ENCODE data around the gene PTPRH. TPM values are rescaled to one million over a fixed set of nuclear protein-coding genes. Genes with fewer than 3 reads are reported as not detected.

Gene PTPRH
- total RNA-seq, 6 experiments from 2014 or later: 0.45 to 1.0 (median 0.59) TPM

- DNase-seq: peak; percentile 48
- peak overlapping the region; percentile 12; the same call in 1 of the 2 replicates for H3K4me3 Mint-ChIP-seq
- no peak for TF ChIP-seq CTCF (IDR thresholded peaks at IDR 0.05)
- H3K27ac Mint-ChIP-seq: peak overlapping the region; percentile 19; the same call in 1 of the 2 replicates
- H3K4me1 Mint-ChIP-seq (ENCODE audit: low read depth): peaks cover 7% of the 10 kb centered on the region; the same call in 1 of the 2 replicates
- peaks cover 33% of the 10 kb centered on the region for H3K27me3 Mint-ChIP-seq (ENCODE audit: insufficient read depth)
- no peaks in the 10 kb centered on the region for H3K36me3 Mint-ChIP-seq (ENCODE audit: low read depth)
- H3K9me3 Mint-ChIP-seq: no peaks in the 10 kb centered on the region
Measured at GRCh38 chr19:55131421-55131820, 77.9 kb downstream of the PTPRH start.

Small RNAs within 50 kb of the gene (microRNA-seq; reads per million reads assigned to microRNA genes)
- gene MIR6802: not detected
- gene MIR6803: 10.8 reads per million, percentile 12 among the genes with 10 or more reads in this experiment
- gene MIR6804: 9.3 reads per million, percentile 7 among the genes with 10 or more reads in this experiment

Other genes starting within 250 kb of the PTPRH start
- under 1 TPM in 1 of 6 experiments, not detected in 5; 0.26 TPM for gene NLRP2, start 243.1 kb downstream of the PTPRH start, total RNA-seq (2021; fragmentation: NEBNext Ultra II Directional; extraction: Animal tissue kit (Norgen Biotek cat#: 25700))
- not detected for gene GP6, start 171.2 kb downstream of the PTPRH start, total RNA-seq (2021; fragmentation: NEBNext Ultra II Directional; extraction: Animal tissue kit (Norgen Biotek cat#: 25700))
- 1 to 10 TPM; 2.4 to 3.3 (median 2.8) TPM for gene RDH13, start 146.4 kb downstream of the PTPRH start, total RNA-seq (2021; fragmentation: NEBNext Ultra II Directional; extraction: Animal tissue kit (Norgen Biotek cat#: 25700))
- under 1 TPM in 5 of 6 experiments, not detected in 1; 0.55 to 0.94 (median 0.64) TPM for gene EPS8L1, start 133.6 kb downstream of the PTPRH start, total RNA-seq (2021; fragmentation: NEBNext Ultra II Directional; extraction: Animal tissue kit (Norgen Biotek cat#: 25700))
- gene PPP1R12C, start 91.9 kb downstream of the PTPRH start, total RNA-seq (2021; fragmentation: NEBNext Ultra II Directional; extraction: Animal tissue kit (Norgen Biotek cat#: 25700)): 10 to 100 TPM; 82.7 to 96.0 (median 91.9) TPM
- gene TNNT1, start 60.3 kb downstream of the PTPRH start, total RNA-seq (2021; fragmentation: NEBNext Ultra II Directional; extraction: Animal tissue kit (Norgen Biotek cat#: 25700)): 1 to 10 TPM; 4.1 to 8.8 (median 7.3) TPM
- gene TNNI3, start 51.8 kb downstream of the PTPRH start, total RNA-seq (2021; fragmentation: NEBNext Ultra II Directional; extraction: Animal tissue kit (Norgen Biotek cat#: 25700)): not detected
- 1 to 10 TPM in 1 of 6 experiments, under 1 TPM in 5; 0.20 to 1.1 (median 0.72) TPM for gene DNAAF3, start 42.9 kb downstream of the PTPRH start, total RNA-seq (2021; fragmentation: NEBNext Ultra II Directional; extraction: Animal tissue kit (Norgen Biotek cat#: 25700))
- 1 to 10 TPM in 1 of 6 experiments, under 1 TPM in 2, not detected in 3; 0.09 to 1.2 (median 0.38) TPM for gene SYT5, start 29.2 kb downstream of the PTPRH start, total RNA-seq (2021; fragmentation: NEBNext Ultra II Directional; extraction: Animal tissue kit (Norgen Biotek cat#: 25700))
- gene TMEM86B, start 19.3 kb upstream of the PTPRH start, total RNA-seq (2021; fragmentation: NEBNext Ultra II Directional; extraction: Animal tissue kit (Norgen Biotek cat#: 25700)): 1 to 10 TPM; 1.8 to 2.7 (median 2.0) TPM
- 10 to 100 TPM; 85.8 to 93.7 (median 88.9) TPM for gene PPP6R1, start 49.5 kb upstream of the PTPRH start, total RNA-seq (2021; fragmentation: NEBNext Ultra II Directional; extraction: Animal tissue kit (Norgen Biotek cat#: 25700))
- gene HSPBP1, start 70.6 kb upstream of the PTPRH start, total RNA-seq (2021; fragmentation: NEBNext Ultra II Directional; extraction: Animal tissue kit (Norgen Biotek cat#: 25700)): 10 to 100 TPM; 37.5 to 43.1 (median 42.5) TPM
- 10 to 100 TPM; 10.9 to 12.0 (median 11.3) TPM for gene BRSK1, start 74.5 kb upstream of the PTPRH start, total RNA-seq (2021; fragmentation: NEBNext Ultra II Directional; extraction: Animal tissue kit (Norgen Biotek cat#: 25700))
- not detected for gene TMEM150B, start 115.8 kb upstream of the PTPRH start, total RNA-seq (2021; fragmentation: NEBNext Ultra II Directional; extraction: Animal tissue kit (Norgen Biotek cat#: 25700))
- 1 to 10 TPM; 3.8 to 6.2 (median 4.4) TPM for gene KMT5C, start 130.4 kb upstream of the PTPRH start, total RNA-seq (2021; fragmentation: NEBNext Ultra II Directional; extraction: Animal tissue kit (Norgen Biotek cat#: 25700))
- gene COX6B2, start 145.2 kb upstream of the PTPRH start, total RNA-seq (2021; fragmentation: NEBNext Ultra II Directional; extraction: Animal tissue kit (Norgen Biotek cat#: 25700)): not detected
- under 1 TPM in 1 of 6 experiments, not detected in 5; 0.05 TPM for gene GARIN5B, start 153.8 kb upstream of the PTPRH start, total RNA-seq (2021; fragmentation: NEBNext Ultra II Directional; extraction: Animal tissue kit (Norgen Biotek cat#: 25700))
- gene IL11, start 161.0 kb upstream of the PTPRH start, total RNA-seq (2021; fragmentation: NEBNext Ultra II Directional; extraction: Animal tissue kit (Norgen Biotek cat#: 25700)): 10 to 100 TPM; 22.2 to 43.4 (median 36.1) TPM
- 1 to 10 TPM in 1 of 6 experiments, under 1 TPM in 2, not detected in 3; 0.33 to 1.1 (median 0.61) TPM for gene TMEM190, start 167.3 kb upstream of the PTPRH start, total RNA-seq (2021; fragmentation: NEBNext Ultra II Directional; extraction: Animal tissue kit (Norgen Biotek cat#: 25700))
- gene TMEM238, start 174.8 kb upstream of the PTPRH start, total RNA-seq (2021; fragmentation: NEBNext Ultra II Directional; extraction: Animal tissue kit (Norgen Biotek cat#: 25700)): 1 to 10 TPM in 2 of 6 experiments, under 1 TPM in 4; 0.26 to 2.4 (median 0.64) TPM
- 1,000 to 10,000 TPM; 2,082 to 2,537 (median 2,362) TPM for gene RPL28, start 176.4 kb upstream of the PTPRH start, total RNA-seq (2021; fragmentation: NEBNext Ultra II Directional; extraction: Animal tissue kit (Norgen Biotek cat#: 25700))
- gene UBE2S, start 198.3 kb upstream of the PTPRH start, total RNA-seq (2021; fragmentation: NEBNext Ultra II Directional; extraction: Animal tissue kit (Norgen Biotek cat#: 25700)): 100 to 1,000 TPM; 181 to 356 (median 309) TPM
- gene SHISA7, start 233.8 kb upstream of the PTPRH start, total RNA-seq (2021; fragmentation: NEBNext Ultra II Directional; extraction: Animal tissue kit (Norgen Biotek cat#: 25700)): not detected

Measured in HFFc6 (cell line).